DMS153 (cell line): ENCODE results near the gene SLC5A1.
"Not testable (repeated sequence)": the region's sequence is repeated elsewhere in the genome, so short reads cannot be mapped to it uniquely, and the experiment has no call there.

Experiments used
- DNase-seq: peaks from one replicate; lab custom pipeline; 2025; lab: John Stamatoyannopoulos, UW

The SLC5A1 gene

DNA sequence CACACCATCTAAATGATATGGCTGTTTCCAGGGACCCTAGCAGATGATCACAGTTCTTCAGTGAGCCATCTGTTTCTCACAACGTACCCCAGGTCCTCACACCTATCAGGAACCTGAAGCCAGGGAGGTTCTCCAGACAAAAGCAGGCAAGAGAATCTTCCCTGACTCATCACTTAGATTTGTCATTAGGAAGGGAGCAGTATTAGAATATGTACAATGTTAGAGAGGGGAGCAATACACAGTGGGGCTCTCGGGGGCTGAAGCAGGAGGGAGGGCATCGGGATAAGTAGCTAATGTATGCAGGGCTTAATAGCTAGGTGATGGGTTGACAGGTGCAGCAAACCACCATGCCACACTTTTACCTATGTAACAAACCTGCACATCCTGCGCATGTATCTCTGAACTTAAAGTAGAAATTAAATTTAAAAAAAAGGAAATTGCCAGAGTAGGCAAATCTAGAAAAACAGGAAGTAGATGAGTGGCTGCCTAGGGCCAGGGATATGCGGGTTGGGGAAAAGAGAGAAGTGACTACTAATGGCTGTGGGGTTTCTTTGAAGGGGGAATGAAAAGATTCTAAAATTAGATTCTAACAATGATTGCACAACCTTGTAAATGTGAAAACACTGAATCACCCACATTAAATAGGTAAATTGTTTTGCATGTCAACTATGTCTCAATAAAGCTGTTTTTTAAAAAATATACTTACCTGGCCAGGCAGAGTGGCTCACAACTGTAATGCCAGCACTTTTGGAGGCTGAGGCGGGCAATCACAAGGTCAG lies 101.6 kb downstream of the SLC5A1 start:
- no peak for DNase-seq

DNA sequence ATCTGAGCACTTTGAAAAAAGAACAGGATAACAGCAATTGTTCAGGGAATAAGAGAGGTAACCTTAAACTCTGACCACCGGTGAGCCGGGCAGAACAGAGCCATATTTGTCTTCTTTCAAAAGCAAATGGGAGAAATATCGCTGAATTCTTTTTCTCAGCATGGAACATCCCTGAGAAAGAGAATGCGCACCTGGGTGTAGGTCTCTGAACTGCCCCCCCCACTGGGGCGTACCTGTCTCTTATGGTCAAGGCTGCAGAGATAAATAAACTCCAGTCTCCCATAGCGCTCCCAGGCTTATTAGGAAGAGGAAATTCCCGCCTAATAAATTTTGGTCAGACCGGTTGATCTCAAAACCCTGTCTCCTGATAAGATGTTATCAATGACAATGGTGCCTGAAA lies 104.1 kb downstream of the SLC5A1 start:
- not testable (repeated sequence) for DNase-seq

DNA sequence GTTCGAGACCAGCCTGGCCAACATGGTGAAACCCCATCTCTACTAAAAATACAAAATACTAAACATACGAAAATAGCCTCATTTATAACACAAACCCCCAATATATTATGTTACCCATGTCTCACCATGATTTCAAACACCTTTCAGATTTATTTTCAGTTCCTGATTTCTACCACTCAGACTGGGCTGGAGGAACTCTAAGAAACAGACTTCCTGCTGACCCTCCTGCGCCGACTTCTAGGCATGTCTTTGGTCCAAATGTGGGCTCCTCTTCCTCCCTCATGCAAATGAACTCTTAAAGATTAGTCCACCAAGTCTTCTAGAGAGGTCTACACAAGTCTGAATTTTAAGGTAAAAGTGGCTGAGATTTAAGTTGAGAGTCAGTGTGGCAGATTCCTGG lies 105.3 kb downstream of the SLC5A1 start:
- not testable (repeated sequence) for DNase-seq

DNA sequence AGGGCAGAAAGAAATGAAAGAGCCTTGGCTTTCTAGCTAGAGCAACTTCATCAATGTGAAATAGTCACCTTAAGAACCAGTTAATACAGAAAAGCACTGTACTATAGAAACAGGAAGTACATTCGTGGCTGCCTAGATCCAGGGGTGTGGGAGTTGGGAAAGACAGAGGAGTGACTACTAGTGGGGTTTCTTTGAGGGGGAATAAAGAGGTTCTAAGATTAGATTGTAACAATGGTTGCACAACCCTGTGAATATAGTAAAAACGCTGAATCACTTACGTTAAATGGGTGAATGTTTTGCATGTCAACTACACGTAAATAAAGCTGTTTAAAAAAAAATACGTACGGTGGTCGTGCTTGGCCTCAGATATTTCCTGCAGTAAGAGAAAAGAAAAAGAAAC lies 107.6 kb downstream of the SLC5A1 start:
- not testable (repeated sequence) for DNase-seq

DNA sequence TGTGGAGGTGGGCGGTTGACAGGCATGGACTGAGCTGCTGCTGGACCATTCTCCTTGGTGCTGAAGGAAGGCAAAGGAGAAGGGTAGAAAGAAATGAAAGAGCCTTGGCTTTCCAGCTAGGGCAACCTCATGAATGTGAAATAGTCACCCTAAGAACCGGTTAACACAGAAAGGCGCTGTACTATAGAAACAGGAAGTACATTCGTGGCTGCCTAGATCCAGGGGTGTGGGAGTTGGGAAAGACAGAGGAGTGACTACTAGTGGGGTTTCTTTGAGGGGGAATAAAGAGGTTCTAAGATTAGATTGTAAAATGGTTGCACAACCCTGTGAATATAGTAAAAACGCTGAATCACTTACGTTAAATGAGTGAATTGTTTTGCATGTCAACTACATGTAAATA lies 108.6 kb downstream of the SLC5A1 start:
- DNase-seq, result not testable (repeated sequence)

DNA sequence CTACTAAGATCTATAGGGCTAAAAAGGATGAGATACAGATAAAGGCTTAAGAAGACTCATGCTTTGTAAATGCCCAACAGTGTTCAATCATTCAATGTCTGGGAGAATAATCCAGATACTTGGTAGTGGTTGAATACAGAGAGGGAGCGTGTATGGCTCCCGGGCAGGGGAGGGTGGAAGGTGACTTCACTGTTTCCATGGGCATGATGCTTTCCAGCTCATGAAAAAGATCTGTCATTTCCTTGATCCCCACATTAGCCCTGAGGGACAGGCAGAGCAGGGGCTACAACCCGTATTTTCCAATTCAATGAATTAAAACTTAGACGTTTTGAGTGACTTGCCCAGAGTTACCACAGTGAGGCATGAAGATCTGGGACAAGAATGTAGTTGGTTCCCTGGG lies 111.7 kb downstream of the SLC5A1 start:
- DNase-seq, result not testable (repeated sequence)

DNA sequence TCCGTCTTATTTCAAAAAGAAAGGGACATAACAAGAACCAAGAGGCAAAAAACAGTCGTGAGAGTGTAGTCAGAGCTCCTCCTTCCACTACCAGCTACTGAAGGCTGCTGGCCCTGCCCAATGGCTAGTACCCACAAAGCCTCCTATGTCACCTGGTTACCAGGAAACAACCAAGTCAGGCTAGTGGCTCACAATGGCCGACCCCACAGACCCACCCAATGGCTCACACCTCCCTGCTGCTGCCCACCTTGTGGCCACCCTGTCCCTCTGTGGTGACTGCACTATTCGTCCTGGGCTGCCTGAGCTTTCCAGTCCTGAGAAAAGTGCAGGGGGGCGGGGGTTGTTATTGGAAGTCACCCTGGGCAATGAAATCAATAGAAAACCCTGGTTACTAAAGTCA lies 114.6 kb downstream of the SLC5A1 start:
- DNase-seq, result not testable (repeated sequence)

DNA sequence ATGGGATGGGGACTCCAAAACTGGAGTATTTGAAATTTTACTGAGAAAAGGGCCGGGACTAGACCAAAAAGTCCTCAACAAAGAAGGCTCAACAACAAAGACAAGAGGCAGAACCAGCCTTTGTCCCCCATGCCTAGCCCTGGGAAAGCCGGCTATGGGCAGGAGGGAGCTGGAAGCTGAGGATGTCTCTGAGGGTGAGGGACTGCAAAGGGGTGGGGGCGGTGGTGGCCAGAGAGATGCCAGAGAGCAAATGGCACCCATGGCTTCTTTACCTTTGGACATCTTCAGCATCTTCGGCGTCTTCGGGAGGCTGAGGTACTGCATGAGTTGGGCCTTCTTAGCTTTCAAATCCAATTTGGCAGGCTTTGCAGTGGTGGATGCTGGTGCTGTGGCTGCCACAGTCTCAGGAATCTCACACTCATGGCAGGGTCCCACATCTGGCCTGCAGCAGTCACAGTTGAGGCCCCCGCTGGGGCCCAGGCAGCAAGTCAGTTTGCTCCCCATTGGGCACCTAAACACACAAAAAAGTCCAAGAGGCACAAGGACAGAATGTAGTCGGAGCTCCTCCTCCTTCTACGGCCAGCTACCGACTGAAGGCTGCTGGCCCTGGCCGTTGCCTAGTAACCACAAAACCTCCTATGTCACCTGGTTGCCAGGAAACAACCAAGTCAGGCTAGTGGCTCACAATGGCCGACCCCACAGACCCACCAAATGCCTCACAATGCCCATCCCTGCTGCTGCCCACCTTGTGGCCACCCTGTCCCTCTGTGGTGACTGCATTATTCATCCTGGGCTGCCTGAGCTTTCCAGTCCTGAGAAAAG lies 115.9 kb downstream of the SLC5A1 start, which contains the start of gene C22orf42:
Gene C22orf42, minus strand, starts transcription at position 592 of the 822 bp plus-strand sequence. Its CDS starts 88 bp downstream, at position 504.
- no peak for DNase-seq

DNA sequence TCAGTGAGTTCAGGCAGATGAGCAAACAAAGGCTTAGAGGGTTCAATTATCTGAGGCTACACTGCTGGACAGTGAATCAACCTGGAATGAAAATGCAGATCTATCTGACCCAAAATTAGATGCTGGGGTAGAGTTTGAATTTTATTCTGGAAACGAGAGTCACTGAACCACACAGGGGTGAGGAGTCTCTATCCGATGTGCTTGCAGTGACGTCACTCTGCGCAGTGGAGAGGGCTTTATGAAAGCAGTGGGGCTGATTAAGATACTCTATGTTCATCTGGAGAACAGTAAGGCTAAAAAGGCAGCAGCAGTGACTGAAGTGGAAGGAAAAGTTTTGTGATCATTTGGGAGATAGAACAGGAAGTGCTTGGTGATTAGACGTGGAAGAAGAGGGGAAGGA lies 117.3 kb downstream of the SLC5A1 start:
- DNase-seq, result not testable (repeated sequence)
